ENCODE results near the gene CYP46A1. TPM values are rescaled to one million over a fixed set of nuclear protein-coding genes. Genes with fewer than 3 reads are reported as not detected.

The CYP46A1 gene
- total RNA-seq, 1 experiment from 2014 or later = 0.59 TPM

GRCh38 chr14:99702115-99702514 is 18.0 kb downstream of the CYP46A1 start:
- Histone ChIP-seq H2AFZ (ENCODE audit: low read length) (no peak overlapping the region), H3K79me1 (ENCODE audit: insufficient read depth, low read depth, low read length, poor library complexity, severe bottlenecking) (no peaks in the 10 kb centered on the region), H3T11ph (ENCODE audit: low read length) (no peak overlapping the region), H2BK120ac (ENCODE audit: low read depth, low read length, poor library complexity, severe bottlenecking) (no peak overlapping the region), H3K14ac (ENCODE audit: insufficient read depth, low read length) (no peak overlapping the region), H4K20me1 (ENCODE audit: control insufficient read depth, insufficient read depth, insufficient read length) (no peaks in the 10 kb centered on the region), H3K18ac (ENCODE audit: insufficient read length, low read depth, low read length) (no peak overlapping the region), H3K9me3 (ENCODE audit: control insufficient read depth, low read depth, low read length) (peaks cover 11% of the 10 kb centered on the region), H2AK5ac (ENCODE audit: insufficient read length, low read length) (no peak overlapping the region), H4K91ac (ENCODE audit: insufficient read length, low read depth, low read length) (no peak overlapping the region), H3K9ac (ENCODE audit: extremely low read depth, insufficient read length, low read length) (no peak overlapping the region), H3K27me3 (ENCODE audit: insufficient read depth, low read length) (no peaks in the 10 kb centered on the region), H4K5ac (ENCODE audit: insufficient read length, low read depth, low read length) (no peak overlapping the region), H3K4me2 (ENCODE audit: insufficient read depth, insufficient read length, low read length) (no peak overlapping the region), H2BK12ac (ENCODE audit: insufficient read length, low read depth, low read length) (no peak overlapping the region), H4K8ac (replicated peaks; ENCODE audit: insufficient read length, low read depth, low read length) (no peak overlapping the region), H3K4ac (ENCODE audit: low read depth, low read length) (no peak overlapping the region), H2BK5ac (ENCODE audit: insufficient read length, low read length) (no peak overlapping the region), H3K27ac (ENCODE audit: insufficient read length, low read depth, low read length) (no peak overlapping the region), H3K4me1 (ENCODE audit: insufficient read depth, low read length) (no peaks in the 10 kb centered on the region), H2BK15ac (ENCODE audit: low read depth, low read length) (no peak overlapping the region), H3K56ac (ENCODE audit: insufficient read length, low read depth, low read length) (no peak overlapping the region), H3K79me2 (ENCODE audit: insufficient read depth, low read length) (no peaks in the 10 kb centered on the region), H3K23ac (ENCODE audit: insufficient read length, low read depth, low read length) (no peak overlapping the region), H3K23me2 (ENCODE audit: insufficient read length, low read depth, low read length, poor library complexity, severe bottlenecking) (no peaks in the 10 kb centered on the region), H2BK20ac (ENCODE audit: low read depth, low read length, poor library complexity, severe bottlenecking) (no peak overlapping the region)
- no peak for TF ChIP-seq CTCF (conservative IDR thresholded peaks at IDR 0.05)
- Mint-ChIP-seq H3K27ac (no peak overlapping the region), H3K4me3 (no peak overlapping the region), H3K27me3 (ENCODE audit: low read depth) (peaks cover 12% of the 10 kb centered on the region), H3K9me3 (peaks cover 23 to 26% of the 10 kb centered on the region in 2 experiments), H3K36me3 (ENCODE audit: insufficient read depth in 1 of 3, low read depth in 3 of 3) (peaks cover 14 to 24% (median 18%) of the 10 kb centered on the region in 3 experiments), H3K4me1 (no peaks in the 10 kb centered on the region)
- no peak for DNase-seq

Measured in H9 (cell line).